Calu3 (cell line): ENCODE measurements around the gene PEF1. TPM values are rescaled to one million over a fixed set of nuclear protein-coding genes. Genes with fewer than 3 reads are reported as not detected.

Experiments
- BruUV-seq: library from RNA; stranded (reverse); fragments of 400-500 nt; replicated peaks from 2 replicates; lab custom pipeline; 2021; lab: Mats Ljungman, UMichigan
- CTCF ChIA-PET: fragments of 300-600 bp; sonication (Branson Sonifier 250); formaldehyde crosslinking; loops from one replicate; lab custom pipeline; 2022; ENCODE audit warnings: antibody characterized with exemption; lab: Charles Lee
- DNase-seq: peaks from one replicate; pipeline ENCODE4 v3.0.0; 2022
- H3K27ac Mint-ChIP-seq: one replicate; pipeline ENCODE4 v1.8.0; 2022; ENCODE audit warnings: mixed read lengths; ENCODE audit not compliant: unreplicated experiment
- H3K27me3 Mint-ChIP-seq: one replicate; pipeline ENCODE4 v1.8.0; 2022; ENCODE audit warnings: mixed read lengths; ENCODE audit not compliant: unreplicated experiment
- H3K36me3 Mint-ChIP-seq: one replicate; pipeline ENCODE4 v1.8.0; 2022; ENCODE audit warnings: mild to moderate bottlenecking, moderate library complexity, mixed read lengths; ENCODE audit not compliant: insufficient read depth, unreplicated experiment
- H3K4me1 Mint-ChIP-seq: one replicate; pipeline ENCODE4 v1.8.0; 2022; ENCODE audit warnings: mild to moderate bottlenecking, low read depth, mixed read lengths; ENCODE audit not compliant: unreplicated experiment
- H3K4me3 Mint-ChIP-seq: one replicate; pipeline ENCODE4 v1.8.0; 2022; ENCODE audit warnings: mild to moderate bottlenecking, low read depth, moderate library complexity, mixed read lengths; ENCODE audit not compliant: unreplicated experiment
- H3K9me3 Mint-ChIP-seq: one replicate; pipeline ENCODE4 v1.8.0; 2022; ENCODE audit warnings: low read depth, mixed read lengths; ENCODE audit not compliant: unreplicated experiment
- intact Hi-C: fragments of 100-400 bp; cut with micrococcal nuclease; formaldehyde crosslinking; loops from one replicate; pipeline ENCODE4 v1.10.0; 2022; ENCODE audit not compliant: unreplicated experiment
- total RNA-seq: library from RNA; stranded (reverse); gene quantifications from 2 replicates; pipeline ENCODE4 v1.2.3, GENCODE V29; 2022
- TF ChIP-seq, protein P1 (sequence below): fragments of 200-600 bp; IDR thresholded peaks from one replicate; pipeline ENCODE4 v1.8.0; 2022; ENCODE audit warnings: antibody characterized with exemption; ENCODE audit not compliant: unreplicated experiment

The PEF1 gene
- total RNA-seq, 1 experiment from 2014 or later, result 61.5 TPM

DNA sequence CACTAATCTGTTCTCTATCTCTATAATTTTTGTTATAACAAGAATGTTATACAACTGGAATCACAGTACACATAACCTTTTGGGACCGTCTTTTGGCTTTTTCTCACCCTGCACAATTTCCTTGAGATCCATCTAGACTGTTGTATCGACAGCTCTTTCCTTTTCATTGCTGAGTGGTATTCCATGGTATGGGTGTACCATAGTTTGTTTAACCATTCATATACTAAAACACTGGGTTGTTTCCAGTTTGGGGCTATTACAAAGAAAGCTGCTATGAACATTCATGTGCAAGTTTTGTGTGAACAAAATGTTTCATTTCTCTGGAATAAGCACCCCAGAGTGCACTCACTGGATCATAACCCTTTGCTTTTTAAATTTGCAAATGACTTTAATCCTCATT lies 42.6 kb downstream of the PEF1 start:
- Mint-ChIP-seq H3K9me3 (no peaks in the 10 kb centered on the region), H3K4me1 (no peaks in the 10 kb centered on the region), H3K27me3 (peaks cover 15% of the 10 kb centered on the region), H3K4me3 (no peak overlapping the region), H3K27ac (no peak overlapping the region), H3K36me3 (no peaks in the 10 kb centered on the region)
- no peak for DNase-seq
- intact Hi-C loops, result no loop called here
- CTCF ChIA-PET, result interaction anchor here (0.6 kb wide), 1 partner anchor 187 kb away, joined by 5 read pairs; no protein-coding TSS in a partner anchor
- TF ChIP-seq, protein P1, sequence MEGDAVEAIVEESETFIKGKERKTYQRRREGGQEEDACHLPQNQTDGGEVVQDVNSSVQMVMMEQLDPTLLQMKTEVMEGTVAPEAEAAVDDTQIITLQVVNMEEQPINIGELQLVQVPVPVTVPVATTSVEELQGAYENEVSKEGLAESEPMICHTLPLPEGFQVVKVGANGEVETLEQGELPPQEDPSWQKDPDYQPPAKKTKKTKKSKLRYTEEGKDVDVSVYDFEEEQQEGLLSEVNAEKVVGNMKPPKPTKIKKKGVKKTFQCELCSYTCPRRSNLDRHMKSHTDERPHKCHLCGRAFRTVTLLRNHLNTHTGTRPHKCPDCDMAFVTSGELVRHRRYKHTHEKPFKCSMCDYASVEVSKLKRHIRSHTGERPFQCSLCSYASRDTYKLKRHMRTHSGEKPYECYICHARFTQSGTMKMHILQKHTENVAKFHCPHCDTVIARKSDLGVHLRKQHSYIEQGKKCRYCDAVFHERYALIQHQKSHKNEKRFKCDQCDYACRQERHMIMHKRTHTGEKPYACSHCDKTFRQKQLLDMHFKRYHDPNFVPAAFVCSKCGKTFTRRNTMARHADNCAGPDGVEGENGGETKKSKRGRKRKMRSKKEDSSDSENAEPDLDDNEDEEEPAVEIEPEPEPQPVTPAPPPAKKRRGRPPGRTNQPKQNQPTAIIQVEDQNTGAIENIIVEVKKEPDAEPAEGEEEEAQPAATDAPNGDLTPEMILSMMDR, result no peak
- BruUV-seq, result no TSS peak

DNA sequence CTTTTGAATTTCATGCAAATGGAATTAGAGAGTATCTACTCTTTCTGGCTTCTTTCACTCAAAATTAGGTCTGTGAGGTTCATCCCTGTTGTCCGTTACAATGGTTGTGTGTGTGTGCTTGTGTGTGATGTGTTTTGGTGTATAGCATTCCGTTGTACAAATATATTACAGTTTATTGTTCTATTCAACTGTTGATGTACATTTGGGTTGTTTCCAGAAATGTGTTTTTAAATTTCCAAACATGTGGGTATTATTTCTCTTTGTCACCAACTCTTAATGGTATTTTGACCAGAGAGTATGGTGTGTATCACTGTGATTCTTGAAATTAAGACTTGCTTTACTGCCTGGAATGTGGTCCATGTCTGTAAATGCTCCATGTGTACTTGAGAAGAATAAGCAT lies 44.0 kb downstream of the PEF1 start:
- no TSS peak for BruUV-seq
- intact Hi-C loops, result no loop called here
- H3K36me3 Mint-ChIP-seq, result no peaks in the 10 kb centered on the region
- no peak overlapping the region for H3K27ac Mint-ChIP-seq
- H3K4me3 Mint-ChIP-seq, result no peak overlapping the region
- no peaks in the 10 kb centered on the region for H3K4me1 Mint-ChIP-seq
- H3K27me3 Mint-ChIP-seq, result peaks cover 11% of the 10 kb centered on the region
- no peak for DNase-seq
- H3K9me3 Mint-ChIP-seq, result no peaks in the 10 kb centered on the region
- TF ChIP-seq, protein P1, result no peak
- CTCF ChIA-PET, result no interaction called here

DNA sequence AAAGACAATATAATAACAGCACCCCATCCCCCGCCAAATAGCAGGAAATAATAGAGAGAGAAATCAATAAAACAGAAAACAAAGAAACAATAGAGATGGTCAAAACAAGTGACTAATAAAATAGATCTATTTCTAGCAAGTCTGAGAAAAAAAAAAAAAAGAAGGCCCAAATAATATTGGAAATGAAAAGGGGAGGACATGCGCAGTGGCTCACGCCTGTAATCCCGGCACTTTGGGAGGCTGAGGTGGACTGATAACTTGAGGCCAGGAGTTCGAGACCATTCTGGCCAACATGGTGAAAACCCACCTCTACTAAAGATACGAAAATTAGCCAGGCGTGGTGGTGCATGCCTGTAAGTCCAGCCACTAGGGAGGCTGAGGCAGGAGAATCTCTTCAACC lies 45.7 kb downstream of the PEF1 start:
- no TSS peak for BruUV-seq

DNA sequence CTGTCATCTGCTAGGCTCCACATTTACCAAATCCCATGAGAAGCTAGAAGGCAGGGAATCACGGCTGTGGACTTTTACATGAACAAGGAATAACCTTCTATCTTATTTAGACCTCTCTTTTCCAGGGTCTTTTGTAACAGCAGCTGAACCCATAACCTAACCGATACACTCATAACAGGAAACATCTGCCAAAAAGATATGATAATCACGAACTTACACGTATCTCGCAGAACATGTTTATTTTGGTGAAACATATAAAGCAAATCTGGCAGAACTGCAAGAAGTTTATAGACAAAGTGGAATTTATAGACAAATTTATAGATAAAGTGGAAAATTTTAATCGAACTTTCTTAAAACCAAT lies 48.0 kb downstream of the PEF1 start:
- peaks cover under 1% of the 10 kb centered on the region for H3K27me3 Mint-ChIP-seq
- intact Hi-C loops, result no loop called here
- H3K4me3 Mint-ChIP-seq, result no peak overlapping the region
- CTCF ChIA-PET, result no interaction called here
- TF ChIP-seq, protein P1, result no peak
- peaks cover 7% of the 10 kb centered on the region for H3K36me3 Mint-ChIP-seq
- BruUV-seq, result no TSS peak
- DNase-seq, result no peak
- peaks cover 10% of the 10 kb centered on the region for H3K4me1 Mint-ChIP-seq
- H3K9me3 Mint-ChIP-seq, result no peaks in the 10 kb centered on the region
- no peak overlapping the region for H3K27ac Mint-ChIP-seq

More for the DNA sequence above, 45.7 kb downstream of the PEF1 start:
- Mint-ChIP-seq H3K4me1 (no peaks in the 10 kb centered on the region), H3K4me3 (no peak overlapping the region), H3K36me3 (no peaks in the 10 kb centered on the region), H3K27ac (no peak overlapping the region), H3K27me3 (peaks cover 11% of the 10 kb centered on the region), H3K9me3 (no peaks in the 10 kb centered on the region)
- TF ChIP-seq, protein P1, result no peak
- intact Hi-C loops, result no loop called here
- no peak for DNase-seq
- CTCF ChIA-PET, result no interaction called here
